ENCODE results near the gene CFAP141. TPM values are rescaled to one million over a fixed set of nuclear protein-coding genes. Genes with fewer than 3 reads are reported as not detected.
A peak's percentile ranks its signal among the peaks of the same experiment; 100 is the strongest.

The CFAP141 gene
- total RNA-seq, 3 donors from 2014 or later (not counting 1 experiment from before 2014, with no cell fraction given) = 1.2 TPM; not detected in 2

DNA sequence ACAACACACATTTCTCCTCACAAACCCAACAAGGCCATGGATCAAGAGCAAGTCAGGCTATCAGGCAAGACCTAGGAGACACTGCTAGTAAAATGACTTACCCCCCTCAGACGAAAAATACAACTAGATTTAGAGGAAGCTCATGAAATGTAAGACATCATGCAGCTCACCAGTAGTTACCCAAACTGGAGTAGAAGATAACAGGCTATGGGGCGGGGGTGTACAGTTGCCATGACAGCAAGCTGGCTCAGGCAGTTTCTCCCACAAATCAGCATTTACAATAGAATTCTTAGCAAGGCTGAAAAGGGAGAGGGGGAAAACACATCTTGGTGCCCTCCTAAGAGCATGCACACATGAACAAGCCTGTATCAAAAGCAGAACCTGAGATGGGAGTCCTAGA lies 28.1 kb downstream of the CFAP141 start:
- 8% methylated on average over 2 of the region's 2 CpGs for WGBS (ENCODE audit: insufficient coverage)
- TF ChIP-seq, protein P1, sequence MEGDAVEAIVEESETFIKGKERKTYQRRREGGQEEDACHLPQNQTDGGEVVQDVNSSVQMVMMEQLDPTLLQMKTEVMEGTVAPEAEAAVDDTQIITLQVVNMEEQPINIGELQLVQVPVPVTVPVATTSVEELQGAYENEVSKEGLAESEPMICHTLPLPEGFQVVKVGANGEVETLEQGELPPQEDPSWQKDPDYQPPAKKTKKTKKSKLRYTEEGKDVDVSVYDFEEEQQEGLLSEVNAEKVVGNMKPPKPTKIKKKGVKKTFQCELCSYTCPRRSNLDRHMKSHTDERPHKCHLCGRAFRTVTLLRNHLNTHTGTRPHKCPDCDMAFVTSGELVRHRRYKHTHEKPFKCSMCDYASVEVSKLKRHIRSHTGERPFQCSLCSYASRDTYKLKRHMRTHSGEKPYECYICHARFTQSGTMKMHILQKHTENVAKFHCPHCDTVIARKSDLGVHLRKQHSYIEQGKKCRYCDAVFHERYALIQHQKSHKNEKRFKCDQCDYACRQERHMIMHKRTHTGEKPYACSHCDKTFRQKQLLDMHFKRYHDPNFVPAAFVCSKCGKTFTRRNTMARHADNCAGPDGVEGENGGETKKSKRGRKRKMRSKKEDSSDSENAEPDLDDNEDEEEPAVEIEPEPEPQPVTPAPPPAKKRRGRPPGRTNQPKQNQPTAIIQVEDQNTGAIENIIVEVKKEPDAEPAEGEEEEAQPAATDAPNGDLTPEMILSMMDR (IDR thresholded peaks at IDR 0.05) = no peak
- no peak for ATAC-seq
- peaks cover 5% of the 10 kb centered on the region for H3K36me3 Mint-ChIP-seq
- H3K4me1 ChIP-seq (ENCODE audit: control insufficient read depth, insufficient read depth, low read length) = peaks cover 59% of the 10 kb centered on the region
- intact Hi-C loops (cut with micrococcal nuclease) = no loop called here
- no peaks in the 10 kb centered on the region for H3K9me3 ChIP-seq (ENCODE audit: control insufficient read depth, insufficient read depth, low read length)
- H3K4me3 ChIP-seq (ENCODE audit: low read length) = no peak overlapping the region
- H3K4me3 Mint-ChIP-seq = peak overlapping the region; percentile 60
- DNase-seq = no peak
- no peaks in the 10 kb centered on the region for H3K27me3 ChIP-seq (ENCODE audit: control insufficient read depth, insufficient read depth, low read length)
- H3K27me3 Mint-ChIP-seq (ENCODE audit: low read depth in 2 of 2) = no peaks in the 10 kb centered on the region
- H3K36me3 ChIP-seq (ENCODE audit: control insufficient read depth, insufficient read depth, low read length) = peaks cover 28% of the 10 kb centered on the region
- no peaks in the 10 kb centered on the region for H3K9me3 Mint-ChIP-seq
- peaks cover 68 to 72% of the 10 kb centered on the region in 2 donors for H3K4me1 Mint-ChIP-seq
- H3K27ac Mint-ChIP-seq = peak overlapping the region; percentile 92 to 97
- peak overlapping the region; percentile 28 for H3K27ac ChIP-seq (ENCODE audit: low read length)

DNA sequence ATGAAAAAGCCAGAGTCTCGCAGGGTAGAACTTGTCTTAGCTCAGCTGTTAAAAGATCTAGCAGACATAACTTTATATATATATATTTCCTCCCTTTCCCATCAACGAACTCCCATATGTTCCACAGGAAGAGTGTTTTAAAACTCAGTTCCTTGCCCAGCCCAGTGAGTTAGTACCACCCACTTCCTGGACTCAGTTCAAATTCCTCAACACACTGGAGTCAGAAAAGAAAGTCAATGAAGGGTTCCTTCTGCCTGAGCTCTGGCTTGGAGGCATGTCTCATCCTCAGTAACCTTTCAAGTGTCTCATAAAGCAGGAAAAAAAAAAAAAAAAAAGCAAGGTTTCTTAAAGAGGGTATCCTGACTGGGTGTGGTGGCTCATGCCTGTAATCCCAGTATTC lies 29.8 kb downstream of the CFAP141 start:
- Mint-ChIP-seq H3K4me1 (peaks cover 60 to 72% of the 10 kb centered on the region in 2 donors), H3K4me3 (peak overlapping the region; percentile 52), H3K36me3 (peaks cover 16% of the 10 kb centered on the region), H3K27ac (peak overlapping the region; percentile 92 to 97), H3K27me3 (ENCODE audit: low read depth in 2 of 2) (no peaks in the 10 kb centered on the region), H3K9me3 (no peaks in the 10 kb centered on the region)
- ATAC-seq = no peak
- H3K4me1 ChIP-seq (ENCODE audit: control insufficient read depth, insufficient read depth, low read length) = peaks cover 50% of the 10 kb centered on the region
- H3K9me3 ChIP-seq (ENCODE audit: control insufficient read depth, insufficient read depth, low read length) = no peaks in the 10 kb centered on the region
- no peak overlapping the region for H3K4me3 ChIP-seq (ENCODE audit: low read length)
- H3K36me3 ChIP-seq (ENCODE audit: control insufficient read depth, insufficient read depth, low read length) = peaks cover 45% of the 10 kb centered on the region
- intact Hi-C loops (cut with micrococcal nuclease) = no loop called here
- H3K27me3 ChIP-seq (ENCODE audit: control insufficient read depth, insufficient read depth, low read length) = no peaks in the 10 kb centered on the region
- H3K27ac ChIP-seq (ENCODE audit: low read length) = no peak overlapping the region
- DNase-seq = peak in 1 of 2 donors; percentile 33
- TF ChIP-seq, protein P1 (IDR thresholded peaks at IDR 0.05) = no peak
- 14% methylated on average over 2 of the region's 2 CpGs for WGBS (ENCODE audit: insufficient coverage)

DNA sequence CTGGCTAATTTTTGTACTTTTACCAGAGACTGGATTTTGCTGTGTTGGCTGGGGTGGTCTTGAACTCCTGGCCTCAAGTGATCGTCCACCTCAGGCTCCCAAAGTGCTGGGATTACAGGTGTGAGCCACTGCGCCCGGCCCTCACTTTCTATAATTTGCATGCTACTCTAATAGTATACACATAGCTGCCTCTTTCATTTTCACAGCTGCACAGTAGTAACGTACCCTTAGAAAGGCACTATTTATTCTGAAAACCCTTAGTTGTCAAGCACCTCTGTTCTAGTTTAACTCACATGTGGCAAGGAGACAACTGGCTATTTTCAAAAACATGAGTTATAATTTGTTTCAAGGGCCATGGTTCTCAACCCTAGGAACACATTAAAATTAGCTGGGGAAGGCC lies 31.5 kb downstream of the CFAP141 start:
- TF ChIP-seq, protein P1 (IDR thresholded peaks at IDR 0.05) = no peak

DNA sequence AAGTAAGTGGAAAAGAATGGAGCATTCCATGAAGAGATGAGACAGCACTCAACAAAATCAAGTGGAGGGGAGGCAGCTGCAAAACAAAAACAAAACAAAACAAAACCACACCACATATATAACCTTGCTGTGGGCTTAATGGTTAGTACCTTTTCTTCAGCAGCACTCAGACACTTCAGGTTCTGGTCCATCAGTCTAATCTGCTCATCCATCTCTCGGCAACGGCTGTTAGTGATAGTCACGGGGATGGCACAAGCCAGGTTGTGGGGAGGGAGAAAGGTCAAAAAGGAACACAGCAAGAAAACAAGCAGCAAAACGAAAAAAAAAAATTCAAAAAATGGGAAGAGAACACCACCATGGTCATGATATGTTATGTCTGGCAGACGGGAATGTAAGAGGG lies 34.3 kb downstream of the CFAP141 start:
- intact Hi-C loops (cut with micrococcal nuclease) = no loop called here
- Histone ChIP-seq H3K36me3 (ENCODE audit: control insufficient read depth, insufficient read depth, low read length) (peaks cover 76% of the 10 kb centered on the region), H3K27ac (ENCODE audit: low read length) (no peak overlapping the region), H3K4me1 (ENCODE audit: control insufficient read depth, insufficient read depth, low read length) (peaks cover 11% of the 10 kb centered on the region), H3K9me3 (ENCODE audit: control insufficient read depth, insufficient read depth, low read length) (no peaks in the 10 kb centered on the region), H3K27me3 (ENCODE audit: control insufficient read depth, insufficient read depth, low read length) (no peaks in the 10 kb centered on the region), H3K4me3 (ENCODE audit: low read length) (no peak overlapping the region)
- H3K4me1 Mint-ChIP-seq = peaks cover 39 to 53% of the 10 kb centered on the region in 2 donors
- peak overlapping the region; percentile 48 to 79 for H3K27ac Mint-ChIP-seq
- WGBS (ENCODE audit: insufficient coverage) = 94% methylated on average over 5 of the region's 5 CpGs
- H3K36me3 Mint-ChIP-seq = peaks cover 44% of the 10 kb centered on the region
- TF ChIP-seq, protein P1 (IDR thresholded peaks at IDR 0.05) = no peak
- DNase-seq (no peak), ATAC-seq (no peak)
- no peaks in the 10 kb centered on the region for H3K27me3 Mint-ChIP-seq (ENCODE audit: low read depth in 2 of 2)
- no peaks in the 10 kb centered on the region for H3K9me3 Mint-ChIP-seq
- no peak overlapping the region for H3K4me3 Mint-ChIP-seq

More for the DNA sequence above, 31.5 kb downstream of the CFAP141 start:
- no peak for ATAC-seq
- H3K4me3 Mint-ChIP-seq = no peak overlapping the region
- no peak for DNase-seq
- H3K4me1 Mint-ChIP-seq = peaks cover 60 to 69% of the 10 kb centered on the region in 2 donors
- intact Hi-C loops (cut with micrococcal nuclease) = no loop called here
- peak overlapping the region; percentile 40 to 92 for H3K27ac Mint-ChIP-seq
- Histone ChIP-seq H3K4me3 (ENCODE audit: low read length) (no peak overlapping the region), H3K4me1 (ENCODE audit: control insufficient read depth, insufficient read depth, low read length) (peaks cover 35% of the 10 kb centered on the region), H3K36me3 (ENCODE audit: control insufficient read depth, insufficient read depth, low read length) (peaks cover 62% of the 10 kb centered on the region), H3K9me3 (ENCODE audit: control insufficient read depth, insufficient read depth, low read length) (no peaks in the 10 kb centered on the region), H3K27me3 (ENCODE audit: control insufficient read depth, insufficient read depth, low read length) (no peaks in the 10 kb centered on the region), H3K27ac (ENCODE audit: low read length) (no peak overlapping the region)
- no peaks in the 10 kb centered on the region for H3K27me3 Mint-ChIP-seq (ENCODE audit: low read depth in 2 of 2)
- no peaks in the 10 kb centered on the region for H3K9me3 Mint-ChIP-seq
- H3K36me3 Mint-ChIP-seq = peaks cover 32% of the 10 kb centered on the region
- 85% methylated on average over 4 of the region's 4 CpGs for WGBS (ENCODE audit: insufficient coverage)
